ENCODE results near the gene LOXHD1. TPM values are rescaled to one million over a fixed set of nuclear protein-coding genes. Genes with fewer than 3 reads are reported as not detected.

LOXHD1 gene
- total RNA-seq, 1 donor: under 0.01 TPM

DNA sequence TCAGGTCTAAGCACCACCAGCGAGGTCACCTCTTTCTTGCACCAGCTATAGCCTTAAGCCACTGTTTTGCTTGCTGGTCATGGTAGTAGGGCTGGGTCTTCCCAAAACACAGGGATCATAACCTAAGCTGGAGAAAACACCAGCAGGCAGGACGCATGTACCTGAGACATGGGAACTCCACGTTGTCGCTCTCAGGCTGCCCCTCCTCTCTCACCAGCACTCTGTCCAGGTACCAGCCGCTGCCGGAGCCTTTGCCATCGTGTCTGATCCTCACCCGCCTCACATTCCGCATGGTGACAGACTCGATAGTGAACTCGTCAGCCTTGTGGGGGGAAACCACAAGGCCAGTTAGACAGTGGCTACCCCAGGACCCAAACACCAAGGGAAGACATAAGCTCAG is 79.5 kb downstream of the LOXHD1 start:
- no peak for DNase-seq (ENCODE audit: low read depth in 2 of 3, low spot score in 2 of 3)

DNA sequence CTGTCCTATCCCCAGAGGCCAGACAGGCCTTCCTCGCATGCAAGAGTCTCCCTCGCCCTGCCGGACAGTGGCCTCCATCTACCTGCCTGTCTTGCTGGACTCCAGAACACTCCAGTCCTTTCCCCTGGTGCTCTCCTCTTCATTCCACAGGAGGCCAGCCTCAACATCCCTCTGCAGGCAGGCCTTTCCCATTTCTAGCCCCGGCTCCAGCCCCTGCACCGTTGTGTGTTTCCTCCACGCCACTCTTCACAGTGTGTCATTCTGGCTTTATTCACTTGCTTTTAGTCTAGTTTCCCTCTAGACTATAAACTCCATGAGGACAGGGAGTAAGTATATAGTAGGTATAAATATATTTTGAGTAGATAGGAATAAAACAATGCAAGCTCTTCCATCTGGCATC is 81.2 kb downstream of the LOXHD1 start:
- DNase-seq (ENCODE audit: low read depth in 2 of 3, low spot score in 2 of 3): no peak

DNA sequence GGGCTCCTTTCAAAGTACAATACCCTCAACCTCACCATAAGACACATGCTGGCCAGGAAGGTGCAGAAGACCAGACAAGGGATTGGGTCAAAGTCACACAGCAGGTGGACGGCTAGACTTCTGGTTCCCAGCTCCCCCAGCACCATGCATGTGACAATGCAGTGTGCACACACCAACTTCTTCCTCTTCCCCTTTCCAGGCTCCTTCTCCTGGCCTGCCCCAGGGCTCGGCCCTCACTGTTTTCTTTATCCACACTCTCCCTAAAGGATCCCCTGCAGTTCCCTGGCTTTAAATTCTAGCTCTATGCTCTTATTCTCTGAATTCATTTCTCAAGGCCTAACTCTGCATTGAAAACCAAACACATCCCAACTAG is 82.3 kb downstream of the LOXHD1 start:
- DNase-seq (ENCODE audit: low read depth in 2 of 3, low spot score in 2 of 3): no peak

DNA sequence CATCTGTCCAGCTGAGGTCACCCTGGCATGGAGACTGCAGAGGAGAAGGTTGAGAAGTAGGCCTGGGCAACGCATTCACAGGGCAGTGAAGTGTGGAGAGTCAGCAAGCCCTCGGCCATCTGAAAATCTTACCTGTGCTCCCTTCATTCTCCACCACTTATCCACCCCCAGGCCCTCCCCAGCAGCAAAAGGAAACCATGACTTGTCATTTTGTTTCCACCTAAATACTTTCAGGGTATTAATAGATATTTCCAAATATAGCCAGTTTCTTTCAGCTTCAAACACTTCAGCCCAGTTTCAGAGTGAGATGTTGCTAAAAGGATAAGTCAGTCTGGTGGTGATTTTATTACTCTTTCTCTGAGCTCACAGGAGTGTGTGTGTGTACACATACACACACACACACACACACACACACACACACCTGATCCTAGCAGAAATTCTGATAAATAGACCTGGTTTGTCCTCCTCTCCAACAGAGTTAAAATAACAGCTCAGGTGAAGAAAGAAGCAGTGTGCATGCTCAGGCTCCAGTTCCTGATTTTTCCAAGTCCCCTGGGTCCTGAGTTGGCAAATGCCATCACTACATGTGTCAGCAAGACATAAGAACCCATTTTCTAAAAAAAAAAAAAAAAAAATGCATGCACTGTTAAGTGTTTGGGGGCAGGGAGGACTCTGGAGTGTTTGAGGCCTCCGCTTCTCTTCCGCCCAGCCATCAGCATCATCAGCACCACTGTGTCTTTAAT is 82.8 kb downstream of the LOXHD1 start:
- DNase-seq (ENCODE audit: low read depth in 2 of 3, low spot score in 2 of 3): no peak

DNA sequence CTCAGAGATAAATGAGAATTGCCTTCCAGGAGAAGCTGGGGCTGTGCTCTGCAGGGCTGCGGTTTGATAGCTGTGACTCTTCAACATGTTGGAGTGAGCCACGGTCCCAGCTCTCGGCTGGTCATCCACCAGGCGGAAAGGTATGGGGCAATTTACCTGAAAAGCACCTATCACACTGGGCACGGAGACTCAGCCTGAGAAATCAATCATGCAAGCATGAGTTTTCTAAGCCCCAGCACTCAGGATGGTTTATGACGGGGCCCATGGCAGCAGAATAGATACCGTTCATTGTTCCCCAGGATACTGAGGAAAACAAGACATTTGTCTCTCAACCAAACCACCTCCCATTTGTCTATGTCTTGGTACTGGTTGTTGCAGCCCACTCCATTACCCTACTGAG is 83.9 kb downstream of the LOXHD1 start:
- no peak for DNase-seq (ENCODE audit: low read depth in 2 of 3, low spot score in 2 of 3)

DNA sequence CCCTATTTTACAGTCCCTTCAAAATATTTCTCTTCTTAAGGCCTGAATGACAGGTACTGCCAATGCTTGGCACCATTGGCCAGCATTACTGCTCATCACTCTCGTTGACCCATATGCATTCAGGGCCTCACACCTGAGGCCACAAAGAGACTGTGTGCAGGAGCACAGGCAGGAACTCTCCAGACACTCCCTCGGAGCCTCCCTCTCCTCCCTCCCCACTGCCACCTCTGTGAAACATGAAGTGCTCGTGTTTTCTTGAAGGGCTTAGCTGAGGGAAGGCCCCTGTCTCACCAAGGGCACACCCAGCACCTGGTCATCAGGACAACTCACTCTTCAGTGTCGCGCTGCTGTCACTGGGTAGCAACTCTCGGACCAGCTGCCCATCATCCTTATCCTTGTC is 85.3 kb downstream of the LOXHD1 start:
- DNase-seq (ENCODE audit: low read depth in 2 of 3, low spot score in 2 of 3): no peak

DNA sequence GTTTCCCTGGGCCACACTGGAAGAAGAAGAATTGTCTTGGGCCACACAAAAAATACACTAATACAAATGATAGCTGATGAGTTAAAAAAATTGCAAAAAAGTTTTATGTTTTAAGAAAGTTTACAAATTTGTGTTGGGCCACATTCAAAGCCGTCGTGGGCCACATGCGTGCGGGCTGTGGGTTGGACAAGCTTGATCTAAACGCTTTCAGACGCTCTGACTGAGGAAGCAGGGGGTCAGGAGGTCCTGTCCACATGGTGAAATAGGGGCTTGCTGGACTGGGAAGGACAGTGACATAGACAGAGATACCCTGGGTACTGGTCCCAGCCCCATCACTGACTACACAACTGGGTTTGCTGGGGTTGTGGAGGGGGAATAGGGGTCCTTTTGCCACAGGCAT is 86.4 kb downstream of the LOXHD1 start:
- DNase-seq (ENCODE audit: low read depth in 2 of 3, low spot score in 2 of 3): no peak

DNA sequence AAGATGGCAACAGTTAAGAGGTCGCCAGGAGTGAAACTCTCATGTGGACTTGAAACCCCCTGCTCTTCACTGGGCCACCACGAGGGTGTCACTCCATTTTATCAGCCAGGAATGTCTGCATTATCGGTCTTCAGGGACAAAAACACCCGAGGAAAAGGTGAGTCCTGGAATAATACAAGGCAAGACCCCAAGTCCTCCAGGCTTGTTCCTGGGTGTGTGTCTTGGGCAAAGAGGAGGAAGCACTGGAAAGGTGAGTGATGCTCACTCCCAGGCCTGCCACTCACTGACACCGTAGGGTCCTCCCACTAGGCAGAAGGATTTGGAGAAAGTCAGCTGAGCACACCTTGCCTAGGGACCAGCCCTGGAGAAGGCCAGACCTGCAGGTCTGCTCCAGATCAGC is 86.9 kb downstream of the LOXHD1 start:
- no peak for DNase-seq (ENCODE audit: low read depth in 2 of 3, low spot score in 2 of 3)

DNA sequence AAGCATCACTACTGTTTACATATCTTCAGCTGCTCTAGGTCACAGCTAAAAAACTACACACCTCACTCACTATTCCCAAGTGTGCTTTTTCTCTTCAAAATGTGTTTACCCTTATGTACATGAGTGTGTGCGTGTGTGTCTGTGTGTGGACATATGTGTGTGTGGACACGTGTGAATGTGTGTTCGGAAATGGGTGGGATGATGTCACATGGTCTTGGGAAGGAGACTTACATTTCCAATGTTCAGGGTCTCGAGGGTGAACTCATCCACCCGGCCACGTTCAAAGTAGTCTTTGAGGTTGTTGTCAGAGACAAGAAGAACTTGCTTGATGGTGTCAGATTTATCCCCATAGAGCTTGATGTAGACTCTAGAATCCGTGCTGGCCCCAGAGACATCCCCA is 87.8 kb downstream of the LOXHD1 start:
- no peak for DNase-seq (ENCODE audit: low read depth in 2 of 3, low spot score in 2 of 3)

DNA sequence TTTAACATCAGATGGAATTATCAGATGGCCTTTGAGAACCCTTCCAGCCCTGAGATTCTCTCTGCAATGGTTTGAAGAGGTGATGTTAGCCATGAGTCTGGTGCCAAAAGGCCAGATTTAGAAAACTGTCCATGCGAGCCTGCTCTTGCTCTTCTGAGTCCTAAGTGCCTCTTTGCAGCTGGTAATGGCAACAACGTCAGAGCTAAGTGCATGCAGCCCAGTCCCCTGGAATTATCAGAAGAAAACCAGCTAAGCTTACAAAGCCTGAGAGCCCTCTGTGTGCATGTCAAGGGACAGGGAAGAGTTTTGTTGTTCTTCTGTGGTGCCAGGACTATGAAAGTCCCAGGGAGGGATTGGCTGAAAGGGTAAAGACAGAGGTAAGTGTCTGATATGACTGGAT is 89.8 kb downstream of the LOXHD1 start:
- DNase-seq (ENCODE audit: low read depth in 2 of 3, low spot score in 2 of 3): no peak

DNA sequence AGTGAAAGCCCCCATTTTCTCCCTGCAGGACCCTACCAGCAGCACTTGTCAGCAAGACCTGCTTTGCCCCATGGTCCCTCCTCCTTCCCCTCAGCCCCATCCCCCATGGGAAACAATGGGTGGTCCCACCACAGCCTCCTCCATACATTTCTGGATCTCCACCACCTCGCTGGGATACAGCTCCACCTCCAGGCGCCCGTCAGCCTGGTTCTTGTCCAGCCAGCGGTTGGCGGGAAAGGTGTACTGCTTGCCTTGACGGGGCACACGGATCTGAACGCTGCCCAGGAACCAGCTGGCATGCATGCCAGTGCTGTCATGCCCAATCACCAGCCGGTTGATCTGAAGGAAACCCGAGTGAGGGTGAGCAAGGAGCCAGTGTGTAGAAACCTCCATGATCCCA is 90.9 kb downstream of the LOXHD1 start:
- DNase-seq (ENCODE audit: low read depth in 2 of 3, low spot score in 2 of 3): no peak

DNA sequence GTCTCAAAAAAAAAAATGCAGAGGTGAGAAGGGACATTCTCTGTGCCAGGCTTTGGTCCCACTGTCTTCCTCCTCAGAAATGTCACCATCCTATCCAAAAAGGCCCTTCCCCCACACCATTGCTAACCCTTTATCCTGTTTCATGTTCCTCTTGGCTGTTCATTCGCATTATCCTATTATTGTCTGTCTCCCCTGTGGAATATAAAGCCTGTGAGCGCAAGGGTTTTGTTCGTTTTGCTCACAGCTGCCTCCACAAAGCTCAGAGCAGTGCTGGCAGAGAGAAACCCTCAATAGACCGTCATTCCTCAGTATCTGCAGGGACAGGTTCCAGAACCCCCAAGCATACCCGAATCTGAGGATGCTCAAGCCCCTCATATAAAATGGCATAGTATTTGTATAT is 91.8 kb downstream of the LOXHD1 start:
- no peak for DNase-seq (ENCODE audit: low read depth in 2 of 3, low spot score in 2 of 3)

DNA sequence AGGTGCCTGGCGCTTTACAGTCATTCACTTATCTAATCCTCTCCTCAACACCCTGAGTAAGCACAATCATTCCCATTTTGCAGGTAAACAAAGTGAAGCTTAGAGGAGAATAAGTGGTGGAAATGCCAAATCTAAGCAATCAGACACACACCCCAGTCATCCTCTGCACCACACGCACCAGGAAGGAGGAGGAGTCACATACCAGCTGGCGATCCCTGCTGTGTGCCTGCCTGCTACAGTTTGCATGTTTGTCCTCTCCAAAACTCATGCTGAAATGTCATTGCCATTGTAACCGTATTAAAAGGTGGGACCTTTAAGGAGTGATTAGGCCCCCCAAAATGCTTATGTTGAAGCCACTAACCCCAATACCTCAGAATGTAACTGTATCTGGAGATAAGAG is 93.7 kb downstream of the LOXHD1 start:
- no peak for DNase-seq (ENCODE audit: low read depth in 2 of 3, low spot score in 2 of 3)

DNA sequence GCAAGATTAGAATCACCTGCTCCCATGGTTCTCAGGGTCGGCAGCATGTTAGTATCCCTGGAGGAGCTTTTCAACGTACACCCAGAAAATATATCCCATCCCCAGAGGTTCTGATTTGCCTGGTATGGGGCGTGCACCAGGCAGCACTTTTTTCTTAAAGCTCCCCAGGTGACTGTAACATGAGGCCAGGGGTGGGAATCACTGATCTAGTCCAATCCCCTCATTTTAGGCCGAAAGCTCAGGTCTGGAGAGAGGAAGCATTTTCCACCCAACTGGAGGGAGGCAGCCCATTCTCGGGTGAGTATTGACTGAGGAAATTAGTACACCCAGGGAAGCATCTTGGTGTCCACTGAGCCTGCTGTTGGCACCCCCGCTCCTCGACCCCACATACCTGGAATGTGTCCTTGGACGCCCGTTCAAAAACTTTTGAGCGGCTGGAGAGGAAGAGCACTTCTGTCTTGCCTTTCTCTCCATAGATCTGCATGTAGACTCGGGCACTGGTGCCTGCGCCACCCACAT is 94.3 kb downstream of the LOXHD1 start:
- DNase-seq (ENCODE audit: low read depth in 2 of 3, low spot score in 2 of 3): no peak

DNA sequence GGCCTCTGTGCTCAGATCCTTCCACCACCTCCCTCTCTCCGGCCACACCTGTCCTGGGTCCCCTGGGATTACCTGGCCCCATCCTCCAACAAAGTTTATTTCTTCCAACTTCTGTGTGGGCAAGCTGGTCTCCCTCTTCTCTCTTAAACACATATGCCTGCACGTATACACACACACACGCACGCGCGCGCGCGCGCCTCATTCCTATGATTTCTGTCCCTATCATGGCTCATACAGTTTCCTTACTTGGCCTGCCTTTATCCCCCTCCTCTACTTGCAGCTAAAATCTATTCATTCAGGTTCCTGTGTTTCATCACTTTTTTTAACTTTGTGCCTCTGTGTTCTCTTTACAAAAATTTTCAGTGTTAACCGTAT is 96.4 kb downstream of the LOXHD1 start:
- no peak for DNase-seq (ENCODE audit: low read depth in 2 of 3, low spot score in 2 of 3)

DNA sequence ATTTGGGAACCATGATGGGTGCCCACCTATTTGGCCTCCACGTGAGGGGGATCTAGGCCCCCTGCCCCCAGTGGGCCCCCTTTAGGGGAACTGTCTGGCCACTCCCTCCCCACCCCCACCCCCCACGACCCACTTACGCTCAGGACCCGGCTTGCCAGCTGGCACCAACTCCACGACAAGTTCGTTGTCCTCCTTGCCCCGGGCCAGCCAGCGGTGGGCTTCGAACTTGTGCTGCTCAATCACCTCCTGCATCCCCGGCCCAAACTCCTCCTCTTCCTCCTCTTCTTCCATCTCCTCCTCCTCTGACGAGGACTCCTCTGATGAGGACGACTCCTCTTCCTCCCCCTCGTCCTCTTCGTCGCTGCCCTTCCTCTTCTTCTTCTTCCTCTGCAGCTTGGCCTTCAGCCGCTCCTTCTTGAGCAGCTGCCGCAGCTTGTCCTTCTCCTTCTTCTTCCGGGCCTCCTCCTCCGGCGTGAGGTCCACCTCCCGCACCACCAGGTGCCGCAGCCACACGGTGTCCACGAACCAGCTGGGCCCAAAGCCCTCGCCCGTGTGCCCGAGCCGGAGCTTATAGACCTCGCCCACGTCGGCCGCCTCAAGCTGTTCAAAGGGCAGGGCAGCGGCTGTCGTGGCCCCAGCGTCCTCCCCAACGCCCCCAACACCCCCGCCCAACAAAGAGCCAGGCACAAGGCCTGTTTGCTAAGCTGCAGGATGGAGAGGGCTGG is 96.9 kb downstream of the LOXHD1 start:
- DNase-seq (ENCODE audit: low read depth in 2 of 3, low spot score in 2 of 3): no peak

DNA sequence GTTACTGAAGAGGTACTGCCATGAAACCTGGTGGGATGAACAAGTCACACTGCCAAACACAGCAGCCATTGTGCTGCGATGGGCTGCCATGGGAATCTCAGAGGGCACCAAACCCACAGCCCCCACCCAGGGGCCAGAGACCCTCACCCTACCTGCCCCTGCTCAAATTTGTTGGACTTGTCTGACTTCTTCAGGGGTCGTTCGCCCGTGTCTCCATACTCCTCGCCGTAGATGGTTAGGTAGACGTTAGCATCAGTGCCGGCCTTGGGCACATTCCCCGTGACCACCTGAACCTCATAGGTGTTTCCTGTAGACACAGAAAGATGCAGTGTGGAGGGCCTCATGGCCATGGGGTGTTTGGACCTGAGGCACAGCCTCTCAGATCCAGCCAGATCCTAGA is 97.7 kb downstream of the LOXHD1 start:
- no peak for DNase-seq (ENCODE audit: low read depth in 2 of 3, low spot score in 2 of 3)

DNA sequence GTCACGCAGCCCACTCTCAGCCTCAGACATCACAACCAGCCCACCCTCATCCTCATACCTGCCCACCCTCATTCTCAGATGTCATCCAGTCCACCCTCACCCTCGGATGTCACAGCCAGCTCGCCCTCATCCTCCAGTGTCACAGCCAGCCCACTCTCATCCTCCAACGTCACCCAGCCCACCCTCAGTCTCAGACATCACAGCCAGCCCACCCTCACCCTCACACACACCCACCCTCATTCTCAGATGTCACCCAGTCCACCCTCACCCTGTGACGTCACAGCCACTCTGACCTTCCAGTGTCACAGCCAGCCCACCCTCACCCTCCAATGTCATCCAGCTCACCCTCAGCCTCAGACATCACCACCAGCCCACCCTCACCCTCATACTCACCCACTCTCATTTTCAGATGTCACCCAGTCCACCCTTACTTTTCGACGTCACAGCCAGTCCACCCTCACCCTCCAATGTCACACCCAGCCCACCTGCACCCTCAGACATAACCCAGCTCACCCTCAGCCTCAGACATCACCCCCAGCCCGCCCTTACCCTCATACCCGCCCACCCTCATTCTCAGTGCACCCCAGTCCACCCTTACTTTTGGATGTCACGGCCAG is 100.3 kb downstream of the LOXHD1 start:
- no peak for DNase-seq (ENCODE audit: low read depth in 2 of 3, low spot score in 2 of 3)

DNA sequence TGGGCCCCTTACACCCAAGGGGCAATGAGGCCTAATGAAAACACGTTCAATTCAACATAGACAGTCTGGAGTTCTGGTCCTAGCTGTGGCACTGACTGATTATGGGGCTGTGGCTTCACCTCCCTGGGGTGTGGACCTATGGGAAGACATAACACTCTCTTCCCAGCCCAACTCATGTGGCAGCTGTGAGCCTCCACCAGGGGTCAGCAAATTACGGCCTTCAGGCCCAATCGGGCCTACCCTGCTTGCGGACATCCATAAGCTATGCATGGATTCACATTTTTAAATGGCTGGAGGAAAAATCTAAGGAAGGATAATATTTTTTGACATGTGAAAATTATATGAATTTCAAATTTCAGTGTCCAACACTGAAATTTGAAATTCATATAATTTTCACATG is 101.3 kb downstream of the LOXHD1 start:
- peak in 2 of 3 donors; percentile 22 to 61 for DNase-seq (ENCODE audit: low read depth in 2 of 3, low spot score in 2 of 3)

DNA sequence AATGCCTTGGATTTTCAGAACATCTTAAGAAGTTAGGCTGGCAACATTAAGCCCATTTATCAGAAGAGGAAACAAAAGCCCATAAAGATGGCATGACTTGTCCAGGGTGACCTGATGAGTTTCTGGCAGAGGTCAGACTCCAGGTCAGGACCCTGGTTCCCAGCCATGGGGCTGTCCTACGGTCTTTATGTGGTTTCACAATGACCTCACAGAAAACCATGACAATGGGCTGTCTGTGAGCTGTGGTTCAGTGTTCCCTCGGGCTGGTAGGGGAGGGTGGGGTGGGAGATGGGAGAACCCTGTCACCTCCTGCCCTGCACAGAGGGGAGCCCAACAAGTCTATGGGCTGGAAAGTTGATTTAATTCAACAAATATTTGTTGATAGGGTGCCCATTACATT is 101.8 kb downstream of the LOXHD1 start:
- DNase-seq (ENCODE audit: low read depth in 2 of 3, low spot score in 2 of 3): no peak

DNA sequence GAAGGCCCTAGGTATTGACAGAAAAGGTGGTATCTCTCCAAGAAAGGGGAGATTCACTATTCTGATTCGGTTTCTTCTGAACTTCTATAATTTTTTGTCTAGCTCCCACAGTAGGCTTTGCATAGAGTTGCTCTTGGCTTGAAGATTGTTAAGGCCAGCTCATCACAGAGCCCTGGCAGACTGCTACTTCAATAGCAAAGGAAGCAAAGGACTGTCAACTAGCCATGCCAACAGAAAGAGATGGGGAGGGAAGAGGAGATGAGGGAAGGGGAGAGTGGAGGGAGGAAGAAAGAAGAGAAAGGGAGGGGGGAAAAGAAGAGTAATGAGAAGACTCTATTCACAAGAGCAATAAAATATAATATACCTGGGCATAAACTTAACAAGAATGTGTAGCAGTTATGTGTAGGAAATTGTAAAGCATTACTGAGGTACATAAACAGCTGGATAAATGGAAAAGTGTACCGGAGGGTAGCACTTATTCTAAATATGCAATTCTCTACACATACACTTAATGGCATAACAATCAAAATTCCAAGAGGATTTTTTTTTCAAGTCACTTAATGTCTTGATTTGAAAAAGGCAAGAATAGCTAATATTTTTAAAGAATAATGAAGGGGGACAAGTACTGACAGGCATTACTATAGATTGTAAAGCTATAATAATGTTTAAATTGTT is 102.5 kb downstream of the LOXHD1 start:
- DNase-seq (ENCODE audit: low read depth in 2 of 3, low spot score in 2 of 3): no peak
